Activated B cell treated with CpG ODN at 0.5 μM for 24 hours (primary cell): ENCODE results near the gene ABHD16A. TPM values are rescaled to one million over a fixed set of nuclear protein-coding genes. Genes with fewer than 3 reads are reported as not detected.

Experiments
- ATAC-seq: fragments of 200-7000 bp; cut with Tn5 transposase; one replicate; pipeline ENCODE4 v1.10.0; 2021; ENCODE audit warnings: low read depth, mild to moderate bottlenecking, moderate library complexity
- CTCF ChIA-PET: fragments of 350-600 bp; sonication (Branson Sonifier 250); formaldehyde crosslinking; loops from one replicate; lab custom pipeline; 2021; ENCODE audit warnings: antibody characterized with exemption; lab: Charles Lee
- POLR2A ChIA-PET: fragments of 350-600 bp; sonication (Branson Sonifier 250); formaldehyde crosslinking; loops from one replicate; lab custom pipeline; 2021; ENCODE audit warnings: antibody characterized with exemption; lab: Charles Lee
- DNase-seq: peaks from one replicate; pipeline ENCODE4 v3.0.0; 2022
- H3K27ac Mint-ChIP-seq: one replicate; pipeline ENCODE4 v1.8.0; 2020; ENCODE audit warnings: mixed read lengths
- H3K27me3 Mint-ChIP-seq: one replicate; pipeline ENCODE4 v1.8.0; 2021; ENCODE audit warnings: mixed read lengths
- H3K36me3 Mint-ChIP-seq: one replicate; pipeline ENCODE4 v1.8.0; 2021; ENCODE audit warnings: low read depth, mixed read lengths
- H3K4me1 Mint-ChIP-seq: one replicate; pipeline ENCODE4 v1.8.0; 2021; ENCODE audit warnings: mixed read lengths
- H3K4me3 Mint-ChIP-seq: one replicate; pipeline ENCODE4 v1.8.0; 2020; ENCODE audit warnings: mild to moderate bottlenecking, mixed read lengths
- H3K9me3 Mint-ChIP-seq: one replicate; pipeline ENCODE4 v1.8.0; 2020; ENCODE audit warnings: mixed read lengths
- intact Hi-C: fragments of 100-400 bp; cut with micrococcal nuclease; formaldehyde crosslinking; loops from one replicate; pipeline ENCODE4 v1.15.1; 2024
- total RNA-seq: library from RNA; stranded (reverse); gene quantifications from 2 replicates; pipeline ENCODE4 v1.2.3, GENCODE V29; 2022
- TF ChIP-seq, protein P1 (sequence below): fragments of 200-600 bp; IDR thresholded peaks from one replicate; pipeline ENCODE4 v1.8.0; 2022; ENCODE audit warnings: antibody characterized with exemption, mild to moderate bottlenecking

ABHD16A gene
- total RNA-seq, 1 donor from 2014 or later, result 59.1 TPM

DNA sequence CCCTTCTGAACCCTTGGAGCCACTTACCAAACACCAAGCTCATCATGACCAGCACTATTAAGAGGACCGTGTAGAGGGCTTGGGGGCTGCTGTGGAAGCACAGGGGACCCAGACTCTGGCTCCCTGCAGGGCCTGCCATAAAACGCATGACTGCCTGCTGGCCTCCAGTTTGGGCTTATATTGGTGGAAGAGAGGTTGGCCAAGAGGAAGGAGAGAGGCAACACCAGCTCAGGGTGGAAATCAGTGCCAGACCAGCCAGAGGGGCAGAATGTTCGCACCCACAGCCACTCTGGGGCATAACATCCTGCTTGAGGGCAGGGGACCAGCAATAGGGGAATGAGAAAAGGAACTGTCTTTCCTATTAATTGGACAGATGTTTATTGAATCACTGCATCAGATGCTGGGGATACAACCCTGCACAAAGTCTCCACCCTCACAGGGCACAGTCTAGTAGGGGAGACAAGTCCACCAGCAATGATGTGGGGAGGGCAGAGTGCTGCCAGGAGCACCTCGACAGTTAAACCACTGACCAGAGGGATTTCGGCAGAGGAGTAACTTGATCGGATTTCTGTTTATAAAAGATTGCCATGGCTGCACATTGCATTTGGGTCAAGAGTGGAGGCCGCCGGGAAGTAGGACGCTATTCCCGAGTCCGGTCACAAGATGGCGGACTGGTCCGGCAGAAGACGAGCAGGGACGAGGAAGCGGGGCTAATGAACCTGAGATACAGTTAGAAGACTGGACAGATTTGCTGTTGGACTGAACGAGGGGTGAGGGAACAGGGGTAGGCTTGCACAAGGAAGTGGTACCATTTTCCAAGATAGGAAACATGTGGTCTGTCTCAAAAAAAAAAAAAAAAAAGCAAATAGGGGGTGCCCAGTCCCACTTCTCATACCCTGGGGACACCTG, 22.6 kb downstream of the ABHD16A start, which contains the start of gene LY6G5C:
Gene LY6G5C (minus strand): TSS at position 842 of the 909 bp plus-strand sequence. CDS start 694 bp downstream, at position 148.
- peak; percentile 75 for ATAC-seq

GRCh38 chr6:31677955-31678354, 25.2 kb downstream of the ABHD16A start:
- no peak for ATAC-seq
- CTCF ChIA-PET, result interaction anchor here (0.9 kb wide), 1 partner anchor 92 kb away, joined by 3 read pairs; no protein-coding TSS in a partner anchor
- no peak for DNase-seq
- peaks cover 36% of the 10 kb centered on the region for H3K4me1 Mint-ChIP-seq
- no peaks in the 10 kb centered on the region for H3K27me3 Mint-ChIP-seq
- H3K36me3 Mint-ChIP-seq, result peaks cover 11% of the 10 kb centered on the region
- H3K4me3 Mint-ChIP-seq, result no peak overlapping the region
- POLR2A ChIA-PET, result interaction anchor here (1.0 kb wide), 1 partner anchor 13 kb away, joined by 3 read pairs; the partner anchor contains the start of gene GPANK1
- no peaks in the 10 kb centered on the region for H3K9me3 Mint-ChIP-seq
- TF ChIP-seq, protein P1, sequence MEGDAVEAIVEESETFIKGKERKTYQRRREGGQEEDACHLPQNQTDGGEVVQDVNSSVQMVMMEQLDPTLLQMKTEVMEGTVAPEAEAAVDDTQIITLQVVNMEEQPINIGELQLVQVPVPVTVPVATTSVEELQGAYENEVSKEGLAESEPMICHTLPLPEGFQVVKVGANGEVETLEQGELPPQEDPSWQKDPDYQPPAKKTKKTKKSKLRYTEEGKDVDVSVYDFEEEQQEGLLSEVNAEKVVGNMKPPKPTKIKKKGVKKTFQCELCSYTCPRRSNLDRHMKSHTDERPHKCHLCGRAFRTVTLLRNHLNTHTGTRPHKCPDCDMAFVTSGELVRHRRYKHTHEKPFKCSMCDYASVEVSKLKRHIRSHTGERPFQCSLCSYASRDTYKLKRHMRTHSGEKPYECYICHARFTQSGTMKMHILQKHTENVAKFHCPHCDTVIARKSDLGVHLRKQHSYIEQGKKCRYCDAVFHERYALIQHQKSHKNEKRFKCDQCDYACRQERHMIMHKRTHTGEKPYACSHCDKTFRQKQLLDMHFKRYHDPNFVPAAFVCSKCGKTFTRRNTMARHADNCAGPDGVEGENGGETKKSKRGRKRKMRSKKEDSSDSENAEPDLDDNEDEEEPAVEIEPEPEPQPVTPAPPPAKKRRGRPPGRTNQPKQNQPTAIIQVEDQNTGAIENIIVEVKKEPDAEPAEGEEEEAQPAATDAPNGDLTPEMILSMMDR, result no peak
- intact Hi-C loops, result no loop called here
- no peak overlapping the region for H3K27ac Mint-ChIP-seq

More for the DNA sequence above, 22.6 kb downstream of the ABHD16A start, which contains the start of gene LY6G5C:
- ChIA-PET CTCF (interaction anchor here (0.7 to 3.6 kb wide), 8 partner anchors 19 to 271 kb away, joined by 3 to 22 read pairs (median 6); partner anchors contain the start of gene HSPA1B), POLR2A (interaction anchor here (0.7 to 2.3 kb wide), 14 partner anchors 16 to 186 kb away, joined by 3 to 23 read pairs (median 4); partner anchors contain the start of genes ABHD16A, BAG6, C6orf47 and CLIC1)
- H3K4me3 Mint-ChIP-seq, result peak within 1 kb of the TSS; percentile 84
- intact Hi-C loops, result loop anchor here (1.0 to 5.0 kb wide), 9 partner anchors 22 to 272 kb away; partner anchors contain the start of genes ABHD16A and ATP6V1G2
- peaks cover 40% of the 10 kb centered on the region for H3K4me1 Mint-ChIP-seq
- H3K27me3 Mint-ChIP-seq, result no peaks in the 10 kb centered on the region
- H3K27ac Mint-ChIP-seq, result peak within 1 kb of the TSS; percentile 72
- TF ChIP-seq, protein P1, result no peak
- H3K9me3 Mint-ChIP-seq, result no peaks in the 10 kb centered on the region
- DNase-seq, result peak; percentile 46
- peaks cover 4% of the 10 kb centered on the region for H3K36me3 Mint-ChIP-seq

GRCh38 chr6:31676904-31677303, 26.2 kb downstream of the ABHD16A start:
- Mint-ChIP-seq H3K9me3 (no peaks in the 10 kb centered on the region), H3K4me3 (no peak overlapping the region), H3K4me1 (peaks cover 31% of the 10 kb centered on the region), H3K36me3 (peaks cover 22% of the 10 kb centered on the region), H3K27ac (no peak overlapping the region), H3K27me3 (no peaks in the 10 kb centered on the region)
- ChIA-PET POLR2A (interaction anchor here (1.0 kb wide), 1 partner anchor 61 kb away, joined by 3 read pairs; no protein-coding TSS in a partner anchor), CTCF (no interaction called here)
- TF ChIP-seq, protein P1, result no peak
- DNase-seq (no peak), ATAC-seq (no peak)
- intact Hi-C loops, result no loop called here

GRCh38 chr6:31676322-31676903, 26.7 kb downstream of the ABHD16A start:
- CTCF ChIA-PET, result interaction anchor here (0.8 kb wide), 1 partner anchor 277 kb away, joined by 3 read pairs; no protein-coding TSS in a partner anchor
- TF ChIP-seq, protein P1, result no peak
- intact Hi-C loops, result no loop called here
- ATAC-seq (peak; percentile 20), DNase-seq (no peak)
- H3K4me3 Mint-ChIP-seq, result no peak overlapping the region
- H3K27me3 Mint-ChIP-seq, result no peaks in the 10 kb centered on the region
- H3K27ac Mint-ChIP-seq, result peak overlapping the region; percentile 27
- peaks cover 26% of the 10 kb centered on the region for H3K36me3 Mint-ChIP-seq
- POLR2A ChIA-PET, result interaction anchor here (0.6 to 1.0 kb wide), 3 partner anchors 13 to 135 kb away, joined by 3 read pairs; no protein-coding TSS in a partner anchor
- peaks cover 26% of the 10 kb centered on the region for H3K4me1 Mint-ChIP-seq
- H3K9me3 Mint-ChIP-seq, result no peaks in the 10 kb centered on the region
